Measurements from ENCODE around the gene C22orf31.

DNA sequence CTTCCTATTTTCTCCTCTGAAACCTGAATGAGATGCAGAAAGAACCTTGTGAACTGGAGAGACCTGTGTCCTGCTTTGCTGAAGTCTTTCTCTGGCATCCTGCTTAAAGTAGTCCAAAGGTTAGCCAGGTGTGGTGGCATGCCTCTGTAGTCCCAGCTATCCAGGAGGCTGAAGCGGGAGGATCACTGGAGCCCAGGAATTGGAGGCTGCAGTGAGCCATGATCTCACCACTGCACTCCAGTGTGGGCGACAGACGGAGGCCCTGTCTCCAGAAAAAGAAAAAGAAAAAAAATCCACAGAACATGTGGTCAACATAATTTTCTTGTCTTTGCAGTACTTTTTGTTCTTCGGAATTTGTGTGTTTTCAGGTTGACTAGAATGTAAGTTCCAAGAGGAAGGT is 8.9 kb upstream of the C22orf31 start:
- TF ChIP-seq, protein P1, sequence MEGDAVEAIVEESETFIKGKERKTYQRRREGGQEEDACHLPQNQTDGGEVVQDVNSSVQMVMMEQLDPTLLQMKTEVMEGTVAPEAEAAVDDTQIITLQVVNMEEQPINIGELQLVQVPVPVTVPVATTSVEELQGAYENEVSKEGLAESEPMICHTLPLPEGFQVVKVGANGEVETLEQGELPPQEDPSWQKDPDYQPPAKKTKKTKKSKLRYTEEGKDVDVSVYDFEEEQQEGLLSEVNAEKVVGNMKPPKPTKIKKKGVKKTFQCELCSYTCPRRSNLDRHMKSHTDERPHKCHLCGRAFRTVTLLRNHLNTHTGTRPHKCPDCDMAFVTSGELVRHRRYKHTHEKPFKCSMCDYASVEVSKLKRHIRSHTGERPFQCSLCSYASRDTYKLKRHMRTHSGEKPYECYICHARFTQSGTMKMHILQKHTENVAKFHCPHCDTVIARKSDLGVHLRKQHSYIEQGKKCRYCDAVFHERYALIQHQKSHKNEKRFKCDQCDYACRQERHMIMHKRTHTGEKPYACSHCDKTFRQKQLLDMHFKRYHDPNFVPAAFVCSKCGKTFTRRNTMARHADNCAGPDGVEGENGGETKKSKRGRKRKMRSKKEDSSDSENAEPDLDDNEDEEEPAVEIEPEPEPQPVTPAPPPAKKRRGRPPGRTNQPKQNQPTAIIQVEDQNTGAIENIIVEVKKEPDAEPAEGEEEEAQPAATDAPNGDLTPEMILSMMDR (conservative IDR thresholded peaks at IDR 0.05; ENCODE audit: low read depth, low read length), result no peak
- no peak for TF ChIP-seq EZH2 (IDR thresholded peaks at IDR 0.05; ENCODE audit: borderline replicate concordance, low read depth, low read length, poor library complexity, severe bottlenecking)
